Stimulated activated CD4-positive, alpha-beta T cell treated with anti-CD3 and anti-CD28 coated beads, Interleukin-1b, Interleukin-23, amount 100 ng/mL, for 4 hours (primary cell): Measurements from ENCODE around the gene PROKR2.

ENCODE experiments used
- DNase-seq, 2 donors: peaks; one replicate each; pipeline ENCODE4 v3.0.0-alpha.2; 2020; ENCODE audit warnings: low read depth in 2 of 2

Gene PROKR2

DNA sequence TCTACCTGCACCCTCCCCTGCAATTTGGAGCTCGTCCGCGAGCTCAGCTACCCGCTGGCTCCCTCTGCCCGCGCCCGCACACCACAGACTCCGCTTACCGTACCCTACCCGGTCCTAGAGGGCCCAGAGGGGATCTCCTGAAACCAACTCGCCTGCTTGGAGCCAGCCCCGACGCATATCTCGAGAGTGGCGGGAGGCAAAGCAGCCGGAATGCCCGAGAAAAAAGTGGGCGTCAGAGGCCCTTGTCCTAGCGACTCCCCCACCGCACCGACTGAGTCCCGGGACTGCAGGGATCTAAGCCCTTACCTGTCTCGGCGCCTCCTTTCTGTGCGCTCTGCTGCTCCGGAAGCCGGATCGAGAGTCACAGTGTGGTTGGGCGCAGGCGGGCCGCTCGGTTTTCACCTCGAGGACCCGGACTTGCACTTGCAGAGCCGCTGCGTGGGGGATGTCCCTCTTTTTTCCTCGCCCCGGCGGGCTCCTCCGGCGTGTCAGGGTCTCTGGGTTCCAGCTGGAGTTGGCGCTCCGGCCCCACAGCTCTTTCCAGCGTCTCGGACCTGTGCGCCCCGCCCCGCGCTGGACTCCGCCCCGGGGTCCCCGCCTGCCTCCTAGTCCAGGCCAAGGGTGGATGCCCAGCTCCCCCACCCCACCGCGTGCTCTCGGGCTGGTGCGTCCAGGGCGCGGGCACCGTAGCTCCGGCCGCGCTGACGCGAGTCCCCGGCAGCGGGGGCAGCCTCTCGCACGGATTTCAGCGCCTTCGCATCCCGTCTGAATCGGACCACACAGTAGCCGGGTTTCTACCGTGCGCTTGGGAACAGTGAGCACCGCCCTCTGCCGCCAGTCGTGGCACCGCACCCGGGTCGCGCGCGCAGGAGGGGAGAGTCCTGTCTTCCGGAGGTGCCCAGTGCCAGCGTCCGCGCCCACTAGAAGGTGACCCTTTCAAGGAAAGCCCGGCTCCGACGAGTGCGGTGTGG lies at the start of gene PROKR2:
PROKR2 (minus strand) TSS at position 767 of the 971 bp plus-strand sequence. CDS start 2,585 bp downstream, outside the sequence.
- no peak for DNase-seq

DNA sequence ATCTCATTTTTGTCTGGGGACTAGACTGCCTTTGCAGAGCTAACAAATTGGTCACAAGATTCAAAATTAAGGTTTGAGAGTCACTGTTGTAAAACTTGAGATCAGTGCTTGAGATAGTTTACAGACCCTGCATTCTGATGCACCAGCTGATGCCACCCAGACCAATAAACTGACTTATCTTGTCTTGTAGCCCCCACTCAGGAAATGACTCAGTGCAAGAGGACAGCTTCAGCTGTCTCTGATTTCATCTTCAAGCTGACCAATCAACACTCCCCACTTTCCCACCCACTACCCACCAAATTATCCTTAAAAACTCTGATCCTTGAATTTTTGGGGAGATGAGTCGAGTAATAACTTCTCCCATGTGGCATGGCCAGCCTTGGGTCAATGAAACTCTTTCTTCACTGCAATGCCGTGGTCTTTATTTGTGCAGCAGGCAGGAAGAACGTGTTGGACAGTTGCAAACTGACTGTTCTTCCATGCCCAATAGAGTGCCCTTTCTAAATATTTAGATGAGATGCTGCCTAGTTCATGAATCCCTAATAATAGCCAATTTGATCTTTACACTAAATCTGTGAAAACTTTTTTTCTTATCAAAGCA lies 48.3 kb upstream of the PROKR2 start:
- DNase-seq = no peak

DNA sequence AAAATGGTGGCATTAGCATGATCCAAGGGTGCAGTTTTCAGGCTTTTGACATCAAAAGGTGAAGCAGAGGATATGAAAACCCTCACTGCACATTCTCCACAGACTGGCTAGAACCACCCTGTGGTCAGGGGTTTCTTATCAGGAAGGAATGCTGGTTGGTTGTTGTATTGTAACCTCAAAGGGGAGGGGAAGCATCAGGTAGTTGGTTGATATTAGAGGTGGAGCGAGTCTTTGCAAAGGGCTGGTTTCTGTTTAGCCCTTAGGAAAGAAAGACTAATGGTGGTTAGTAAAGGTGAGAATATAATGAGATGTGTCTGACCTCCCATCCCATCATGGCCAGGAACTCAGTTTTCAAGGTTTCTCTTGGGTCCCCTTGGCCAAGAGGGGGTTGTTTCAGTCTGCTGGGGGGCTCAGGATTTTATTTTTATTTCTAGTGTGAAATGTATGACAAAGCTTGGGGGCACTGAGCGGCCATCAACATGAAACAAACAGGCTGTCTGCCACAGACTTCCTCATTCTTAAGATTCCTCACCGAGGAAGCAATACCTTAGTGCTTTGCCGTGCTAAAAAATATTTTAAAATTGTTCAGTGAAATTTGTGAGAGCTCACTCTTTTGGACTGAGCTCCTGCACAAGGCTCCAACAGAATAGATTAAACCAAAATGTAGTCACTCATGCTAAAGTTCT lies 47.5 kb upstream of the PROKR2 start:
- DNase-seq = no peak

DNA sequence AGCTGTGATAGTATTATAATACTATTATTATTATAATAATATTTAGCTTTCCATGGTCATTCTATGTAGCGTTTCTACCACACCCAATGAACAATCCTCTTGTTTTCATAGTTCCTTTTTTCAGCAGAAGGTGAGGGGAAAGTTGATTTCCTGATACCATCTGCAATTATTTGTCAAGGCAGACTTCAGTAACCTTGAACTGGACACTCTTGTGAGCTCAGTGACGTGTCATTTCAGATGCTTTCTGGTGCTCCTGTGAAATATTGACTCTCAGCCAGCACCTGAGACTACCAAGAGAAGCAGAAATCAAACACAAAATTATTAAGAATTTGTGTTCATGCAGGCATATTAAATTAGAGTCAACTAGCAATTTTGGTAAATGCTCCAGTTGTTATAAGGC lies 46.0 kb upstream of the PROKR2 start:
- no peak for DNase-seq

DNA sequence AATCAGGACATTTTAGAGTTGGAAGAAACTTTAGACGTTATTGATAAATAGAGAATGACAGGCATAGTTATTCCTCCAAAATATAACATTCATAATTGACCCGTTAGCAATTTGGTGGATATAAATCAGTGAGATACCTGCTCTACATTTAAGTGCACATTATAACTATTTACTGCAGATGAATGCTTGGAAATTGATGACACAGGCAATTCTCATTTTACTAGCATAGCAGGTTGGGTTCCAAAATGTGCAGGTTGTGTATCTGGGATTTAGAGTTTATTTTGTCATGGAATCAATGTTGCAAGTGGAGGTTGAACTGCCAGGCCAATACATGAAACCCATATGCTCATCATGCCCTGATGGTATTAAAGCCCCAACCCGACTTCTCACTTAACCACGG lies 44.4 kb upstream of the PROKR2 start:
- DNase-seq = no peak

DNA sequence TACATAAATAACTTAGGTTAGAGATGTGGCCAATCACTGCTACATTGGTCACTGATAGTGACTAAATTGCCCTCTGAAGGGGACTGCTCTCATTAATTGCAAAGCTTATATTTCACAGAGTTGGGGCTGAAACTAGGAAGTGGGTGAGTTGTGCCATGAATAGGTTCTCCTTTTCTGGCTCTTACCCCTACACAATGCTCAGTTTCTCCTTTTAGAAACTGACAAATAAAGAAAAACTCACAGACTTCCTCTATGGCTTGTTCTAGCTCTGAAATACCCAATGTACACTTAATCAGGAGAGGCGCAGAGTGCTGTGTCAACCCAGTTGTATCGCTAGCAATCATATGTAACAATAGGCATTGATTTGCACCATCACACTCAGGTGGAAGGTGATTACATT lies 41.2 kb upstream of the PROKR2 start:
- no peak for DNase-seq

DNA sequence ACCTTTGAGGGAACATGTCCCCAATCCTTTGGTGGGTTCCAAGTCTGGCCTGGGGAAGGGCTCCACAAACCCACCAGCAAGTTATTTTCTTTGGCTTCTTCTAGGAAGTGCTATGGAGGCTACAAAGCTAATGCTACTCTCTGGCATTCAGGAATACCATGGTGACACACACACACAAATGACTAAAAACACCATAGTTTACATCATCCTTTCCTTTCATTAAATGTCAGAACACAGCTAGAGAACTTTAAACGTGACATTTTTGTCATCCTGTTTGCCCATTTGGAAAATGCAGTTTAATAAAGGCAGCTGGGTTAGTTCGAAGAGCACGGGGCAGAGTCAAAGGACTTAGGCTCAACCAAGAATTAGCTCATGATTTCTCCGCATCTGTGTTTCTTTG lies 40.2 kb upstream of the PROKR2 start:
- DNase-seq = no peak

DNA sequence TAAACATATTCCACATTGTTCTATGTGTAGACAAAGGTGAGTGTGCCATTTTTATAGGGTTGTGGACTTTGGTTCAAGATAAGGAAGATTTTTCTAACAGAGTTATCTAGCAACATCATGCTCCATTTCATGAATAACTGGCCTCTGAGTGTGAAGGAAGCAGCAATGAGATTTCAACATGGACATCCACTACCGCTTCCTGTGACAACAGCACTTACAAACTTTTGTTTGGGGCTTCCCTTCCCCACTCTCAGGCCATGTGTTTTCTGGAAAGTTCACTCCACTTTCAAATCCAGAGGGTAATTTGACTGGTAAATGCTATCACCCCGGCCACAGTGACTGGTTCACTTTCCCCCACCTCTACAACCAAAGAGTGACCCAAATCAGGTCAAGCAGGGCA lies 38.1 kb upstream of the PROKR2 start:
- DNase-seq = no peak

DNA sequence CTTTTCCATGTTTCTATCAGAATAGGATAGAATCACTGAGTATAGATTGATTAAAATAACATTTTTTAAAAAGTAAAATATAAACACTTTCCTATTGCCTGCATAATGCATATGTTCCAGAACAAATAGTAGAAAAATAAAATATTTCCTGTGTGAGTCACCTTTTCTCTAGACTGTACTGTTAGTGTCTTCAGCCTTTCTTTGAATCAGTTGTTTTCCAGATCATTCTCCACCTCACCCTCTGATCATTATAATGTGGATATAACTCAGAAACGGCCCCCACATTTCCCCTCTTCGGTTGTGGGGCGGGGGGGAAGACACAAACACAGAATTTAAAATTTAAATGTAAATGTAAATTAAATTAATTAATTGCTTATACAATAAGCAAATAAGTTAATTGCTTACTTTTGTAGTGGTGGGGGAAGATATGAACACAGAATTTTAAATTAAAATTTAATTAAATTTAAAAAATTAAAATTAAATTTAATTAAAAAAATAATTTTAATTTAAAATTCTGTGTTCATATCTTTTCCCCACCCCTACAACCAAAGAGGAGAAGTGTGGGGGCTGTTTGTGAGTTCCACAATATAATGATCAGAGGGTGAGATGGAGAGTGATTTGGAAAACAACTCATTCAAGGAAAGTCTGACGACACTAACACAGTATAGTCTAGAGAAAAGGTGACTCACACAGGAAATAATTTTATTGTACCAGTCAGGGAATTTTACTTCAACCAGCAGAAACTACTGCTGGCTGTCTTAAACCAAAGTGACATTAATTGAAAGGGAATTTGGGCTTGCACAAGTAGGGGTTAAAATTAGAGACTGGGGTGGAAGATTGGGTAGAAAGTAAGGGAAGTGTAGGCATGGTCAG lies 37.1 kb upstream of the PROKR2 start:
- no peak for DNase-seq

DNA sequence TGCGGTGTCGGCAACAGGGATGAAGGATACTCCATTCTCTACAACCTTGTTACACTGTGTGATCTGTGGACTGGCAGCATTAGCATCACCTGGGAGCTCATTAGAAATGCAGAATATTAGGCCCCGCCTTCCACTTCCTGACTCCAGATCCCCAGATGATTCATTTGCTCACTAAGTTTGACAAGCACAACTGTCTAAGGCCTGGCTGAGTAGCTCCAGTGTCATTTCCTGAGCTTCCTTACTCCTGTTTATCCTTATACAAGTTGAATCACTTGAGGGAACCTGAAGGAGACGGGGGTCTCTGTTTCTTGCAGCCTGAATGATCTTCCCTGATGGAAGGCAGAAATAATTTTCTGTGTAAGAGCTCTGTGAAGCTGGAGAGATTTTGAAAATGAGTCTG lies 32.7 kb upstream of the PROKR2 start:
- DNase-seq = no peak

DNA sequence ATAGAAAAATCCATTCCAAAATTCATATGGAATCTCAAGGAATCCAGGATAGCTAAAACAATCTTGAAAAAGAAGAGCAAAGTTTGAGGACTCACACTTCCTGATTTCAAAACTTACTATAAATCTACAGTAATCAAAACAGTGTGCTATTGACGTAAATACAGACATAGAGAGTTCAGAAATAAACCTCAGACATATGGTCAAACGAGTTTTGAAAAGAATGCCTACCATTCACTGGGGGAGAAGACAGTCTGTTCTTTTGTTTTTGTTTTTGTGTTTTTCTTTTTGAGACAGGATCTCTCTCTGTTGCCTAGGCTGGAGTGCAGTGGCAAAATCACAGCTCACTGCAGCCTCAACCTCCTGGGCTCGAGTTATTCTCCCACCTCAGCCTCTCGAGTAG lies 25.3 kb upstream of the PROKR2 start:
- no peak for DNase-seq

DNA sequence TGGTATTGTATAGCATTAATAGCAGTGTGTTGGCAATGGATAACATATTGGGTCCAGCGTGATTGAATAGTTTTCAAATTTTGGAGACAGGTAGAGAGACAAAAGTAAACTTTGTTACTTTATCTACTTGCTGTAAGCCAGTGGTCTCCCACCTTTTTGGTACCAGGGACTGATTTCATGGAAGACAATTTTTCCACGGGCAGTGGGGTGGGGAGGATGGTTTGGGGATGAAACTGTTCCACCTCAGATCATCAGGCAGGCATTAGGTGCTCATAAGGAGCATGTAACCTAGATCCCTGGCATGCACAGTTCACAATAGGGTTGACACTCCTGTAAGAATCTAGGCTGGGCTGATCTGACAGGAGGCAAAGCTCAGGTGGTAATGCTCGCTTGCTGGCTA lies 14.6 kb upstream of the PROKR2 start:
- no peak for DNase-seq

DNA sequence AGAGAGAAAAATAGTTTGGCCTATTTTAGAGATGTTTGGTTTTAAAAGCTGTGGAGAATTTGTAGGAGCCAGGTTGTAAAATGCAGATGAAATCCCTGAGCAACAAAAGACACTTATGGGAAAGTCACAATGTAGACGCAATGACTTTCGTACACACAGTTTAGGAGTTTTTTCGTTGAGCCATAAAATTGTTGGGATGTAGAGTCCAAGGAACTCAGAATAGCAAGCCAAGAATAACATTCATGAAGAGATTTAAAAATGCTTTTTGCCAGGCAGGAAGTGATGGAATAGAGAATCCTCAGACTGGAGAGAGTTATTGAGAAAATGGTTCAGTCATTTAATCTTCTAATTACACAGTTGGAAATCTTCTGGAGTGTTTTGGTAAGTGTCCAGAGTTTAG lies 11.5 kb upstream of the PROKR2 start:
- DNase-seq = no peak

DNA sequence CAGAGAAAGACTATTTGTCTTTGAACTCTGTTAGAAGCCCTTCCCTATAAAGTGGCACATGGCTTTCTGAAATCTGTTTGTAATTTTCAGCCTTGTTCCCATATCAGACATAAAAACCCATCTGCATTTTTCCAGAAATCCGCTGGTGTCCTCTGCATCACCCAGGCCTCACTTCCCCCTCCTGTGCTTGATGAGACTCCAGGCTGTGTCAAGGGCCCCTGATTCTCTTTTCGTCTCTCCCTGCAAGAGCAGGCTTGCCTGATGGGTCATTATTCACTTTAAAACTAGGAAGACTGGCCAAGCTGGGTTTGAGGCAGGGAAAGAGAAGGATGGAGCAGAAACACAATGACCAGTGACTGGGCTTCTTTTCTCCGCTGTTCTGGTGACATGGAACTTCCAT lies 10.6 kb upstream of the PROKR2 start:
- no peak for DNase-seq

DNA sequence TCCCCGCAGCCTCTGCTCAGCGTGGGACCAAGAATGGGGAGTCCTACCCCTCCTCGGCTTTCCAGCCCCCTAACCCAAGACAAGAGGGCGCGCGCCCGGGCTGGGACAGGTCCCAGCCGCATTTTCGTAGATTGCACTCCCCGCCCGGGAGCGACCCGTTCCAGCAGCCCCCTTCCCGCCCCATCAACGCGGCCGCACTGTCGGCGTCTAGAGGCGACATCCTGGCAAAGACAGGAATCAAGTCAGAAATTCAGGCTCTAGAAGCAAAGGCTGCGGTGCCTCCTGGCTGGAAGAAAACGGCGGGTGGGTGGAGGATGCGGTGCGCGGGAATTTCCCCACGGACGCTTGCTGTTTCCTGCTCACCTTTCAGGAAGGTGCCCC lies 957 bp downstream of the PROKR2 start:
- DNase-seq = no peak

DNA sequence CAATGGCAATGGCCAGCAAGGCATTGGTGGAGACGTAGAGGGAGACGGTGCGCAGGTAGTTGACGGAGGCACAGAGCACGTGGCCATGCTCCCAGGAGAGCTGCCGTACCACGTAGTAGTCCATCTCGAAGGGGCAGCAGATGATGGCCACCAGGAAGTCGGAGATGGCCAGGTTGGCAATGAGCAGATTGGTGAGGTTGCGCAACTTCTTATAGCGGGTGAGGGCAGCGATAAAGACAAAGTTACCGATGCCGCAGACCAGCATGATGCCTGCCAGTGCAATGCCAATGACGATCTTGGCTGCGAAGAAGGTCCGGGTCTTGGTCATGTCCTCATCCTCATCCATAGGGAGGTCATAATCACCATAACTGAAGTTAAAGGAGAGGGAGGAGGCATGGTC lies 2.8 kb downstream of the PROKR2 start:
- DNase-seq = no peak

DNA sequence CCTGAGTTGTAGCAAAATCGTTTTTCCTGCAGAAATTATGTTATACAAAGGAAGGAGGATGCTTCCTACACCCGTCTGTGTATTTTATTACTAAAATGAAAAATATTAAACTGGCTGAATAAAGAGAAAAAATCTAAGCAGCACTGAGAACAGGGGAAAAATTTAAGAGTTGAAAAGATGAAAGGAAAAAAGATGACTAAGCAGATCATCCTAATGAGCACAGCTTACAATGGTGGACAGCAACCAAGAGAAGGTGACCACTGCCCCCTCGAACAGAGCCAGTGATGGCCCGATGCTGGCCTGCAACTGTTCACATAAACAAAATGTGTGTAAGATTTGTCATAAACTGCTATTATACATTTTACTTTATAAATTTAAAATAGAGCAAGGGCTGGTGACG lies 4.2 kb downstream of the PROKR2 start:
- DNase-seq = no peak

DNA sequence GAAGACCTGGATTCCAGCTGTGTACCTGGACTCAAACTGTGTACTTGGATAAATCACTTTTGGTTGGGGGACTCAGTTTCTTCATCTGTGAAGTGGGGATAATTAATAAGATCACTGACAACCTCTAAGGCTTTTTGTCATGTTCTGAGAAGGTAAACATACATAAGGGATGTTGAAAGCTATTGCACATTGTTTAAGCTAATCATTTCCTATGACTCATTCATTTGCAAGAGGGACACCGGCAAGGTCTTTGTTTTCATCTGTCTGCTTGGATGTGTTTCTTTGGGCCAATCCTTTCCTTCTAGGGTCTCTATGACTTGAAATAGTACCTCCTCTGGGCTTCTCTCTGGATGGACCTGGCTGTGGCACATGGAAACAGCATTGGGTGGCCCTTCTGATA lies 6.8 kb downstream of the PROKR2 start:
- DNase-seq = no peak

DNA sequence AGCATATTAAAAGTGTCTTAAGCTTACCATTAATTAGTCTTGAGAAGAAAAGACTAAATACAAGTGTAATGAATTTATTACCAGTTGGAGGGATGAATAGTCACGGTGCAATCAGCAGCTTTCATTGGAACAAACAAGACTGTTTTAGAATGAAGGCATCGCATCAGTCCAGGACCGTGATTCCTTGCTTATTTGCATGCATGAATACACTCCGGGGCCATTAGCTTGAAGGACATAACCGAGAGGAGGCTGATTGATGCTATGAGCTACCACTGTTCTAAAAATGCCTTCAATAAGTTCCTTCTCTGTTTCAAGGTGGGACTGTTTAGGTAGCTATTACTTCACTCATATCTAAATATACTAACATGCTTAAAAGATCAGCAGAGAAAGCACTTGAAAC lies 17.9 kb downstream of the PROKR2 start:
- DNase-seq = no peak

DNA sequence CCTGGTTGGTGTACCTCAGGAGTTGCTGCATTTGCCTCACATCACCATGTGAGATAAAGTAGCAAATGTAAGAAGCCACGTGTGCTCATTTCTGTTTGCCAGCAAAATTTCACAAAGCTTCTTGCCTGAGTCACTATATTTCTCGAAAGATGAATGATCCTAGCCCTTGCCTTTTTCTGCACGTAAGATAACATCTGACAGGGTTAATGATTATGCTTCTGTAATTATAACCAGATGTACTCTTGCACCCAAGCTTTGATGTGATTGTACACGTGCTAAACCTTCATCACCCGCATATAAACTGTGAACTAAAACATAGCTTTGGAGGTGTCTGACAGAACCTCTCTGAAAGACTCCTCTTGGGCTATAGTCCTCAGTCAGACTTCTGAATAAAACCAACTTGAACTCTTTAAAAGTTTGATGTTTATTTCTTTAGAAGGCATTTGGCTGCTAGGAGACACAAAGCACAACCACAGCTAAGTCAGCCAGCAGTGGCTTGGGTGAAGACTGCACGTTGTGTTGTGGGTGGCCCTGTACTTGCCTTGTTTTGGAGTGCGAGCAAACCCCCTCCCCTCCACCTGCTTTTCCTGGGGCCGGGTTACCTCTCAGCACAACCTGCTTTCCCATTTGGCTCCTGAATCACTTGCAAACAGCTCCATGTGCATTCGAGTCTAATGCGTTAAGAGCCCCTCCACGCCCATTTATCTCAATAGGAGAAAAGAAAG lies 19.3 kb downstream of the PROKR2 start:
- no peak for DNase-seq

DNA sequence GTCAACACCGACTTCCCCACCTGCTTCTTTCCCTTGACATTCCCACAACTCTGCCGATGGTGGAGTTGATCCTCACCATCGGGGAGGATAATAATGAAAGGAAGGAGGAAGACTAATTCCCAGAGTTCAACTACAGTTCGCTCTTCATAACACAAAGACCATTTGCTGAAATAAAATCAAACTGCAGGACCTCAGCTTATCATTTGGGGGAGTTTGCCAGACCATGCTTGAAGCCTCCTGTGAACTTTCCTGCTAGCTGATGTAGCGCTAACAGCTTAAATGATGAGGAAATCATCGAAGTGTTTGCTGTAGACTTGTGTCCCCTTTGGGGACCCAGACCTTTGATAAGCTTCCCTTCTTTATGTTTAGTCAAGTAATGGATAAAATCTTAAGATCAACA lies 26.2 kb downstream of the PROKR2 start:
- DNase-seq = no peak
